Measurements from ENCODE around the gene SMYD1. TPM values are rescaled to one million over a fixed set of nuclear protein-coding genes. Genes with fewer than 3 reads are reported as not detected.

The SMYD1 gene
- total RNA-seq, 4 donors from 2014 or later: not detected

DNA sequence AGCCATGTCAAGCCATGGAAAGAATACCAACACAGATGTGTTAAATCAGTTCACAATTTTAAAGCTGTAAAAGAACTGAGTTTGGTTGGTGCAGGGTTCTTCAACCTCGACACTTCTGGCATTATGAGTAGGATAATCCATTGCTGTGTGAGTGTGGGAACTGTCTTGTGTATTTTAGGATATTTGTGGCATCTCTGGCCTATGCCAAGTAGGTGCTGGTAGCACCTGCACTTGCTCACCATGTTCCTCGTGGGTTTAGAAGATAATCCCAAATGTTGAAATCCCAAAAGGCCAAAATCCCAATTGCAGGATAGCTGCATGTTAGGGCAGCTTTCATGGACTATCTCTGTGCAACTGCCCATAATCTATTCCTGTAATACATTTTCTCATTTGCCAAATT is 15.8 kb upstream of the SMYD1 start:
- H3K4me1 ChIP-seq: peaks cover 38% of the 10 kb centered on the region
- no peak overlapping the region for H3K4me3 ChIP-seq
- H3K36me3 ChIP-seq: no peaks in the 10 kb centered on the region
- WGBS: 80% methylated on average over 2 of the region's 2 CpGs
- TF ChIP-seq EP300 (IDR thresholded peaks at IDR 0.05) (no peak), POLR2A (IDR thresholded peaks at IDR 0.05) (no peak), POLR2AphosphoS5 (IDR thresholded peaks at IDR 0.05) (no peak)
- TF ChIP-seq, protein P1, sequence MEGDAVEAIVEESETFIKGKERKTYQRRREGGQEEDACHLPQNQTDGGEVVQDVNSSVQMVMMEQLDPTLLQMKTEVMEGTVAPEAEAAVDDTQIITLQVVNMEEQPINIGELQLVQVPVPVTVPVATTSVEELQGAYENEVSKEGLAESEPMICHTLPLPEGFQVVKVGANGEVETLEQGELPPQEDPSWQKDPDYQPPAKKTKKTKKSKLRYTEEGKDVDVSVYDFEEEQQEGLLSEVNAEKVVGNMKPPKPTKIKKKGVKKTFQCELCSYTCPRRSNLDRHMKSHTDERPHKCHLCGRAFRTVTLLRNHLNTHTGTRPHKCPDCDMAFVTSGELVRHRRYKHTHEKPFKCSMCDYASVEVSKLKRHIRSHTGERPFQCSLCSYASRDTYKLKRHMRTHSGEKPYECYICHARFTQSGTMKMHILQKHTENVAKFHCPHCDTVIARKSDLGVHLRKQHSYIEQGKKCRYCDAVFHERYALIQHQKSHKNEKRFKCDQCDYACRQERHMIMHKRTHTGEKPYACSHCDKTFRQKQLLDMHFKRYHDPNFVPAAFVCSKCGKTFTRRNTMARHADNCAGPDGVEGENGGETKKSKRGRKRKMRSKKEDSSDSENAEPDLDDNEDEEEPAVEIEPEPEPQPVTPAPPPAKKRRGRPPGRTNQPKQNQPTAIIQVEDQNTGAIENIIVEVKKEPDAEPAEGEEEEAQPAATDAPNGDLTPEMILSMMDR (IDR thresholded peaks at IDR 0.05): no peak
- H3K27me3 ChIP-seq: no peaks in the 10 kb centered on the region
- H3K9me3 ChIP-seq: no peaks in the 10 kb centered on the region
- no peak for DNase-seq (ENCODE audit: low spot score in 2 of 2)
- no peak overlapping the region for H3K27ac ChIP-seq

DNA sequence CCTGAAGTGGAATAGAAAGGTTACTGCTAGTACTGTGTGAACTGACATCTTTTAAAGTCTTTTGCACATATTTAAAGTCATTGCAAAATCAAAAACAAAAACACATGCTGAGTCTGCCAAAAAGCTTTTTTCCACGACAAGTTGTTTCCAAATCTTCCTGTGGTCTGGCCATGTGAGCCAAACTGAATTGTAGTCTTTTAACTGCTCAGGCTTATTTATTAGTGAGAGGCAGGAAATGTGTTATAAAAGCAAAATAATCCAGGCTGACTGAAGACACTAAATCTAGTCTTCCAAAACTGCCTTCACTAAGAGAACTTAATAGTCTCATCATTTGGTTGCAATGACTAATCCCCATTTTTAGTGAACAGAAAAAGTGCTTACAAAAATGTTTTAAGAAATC is 14.3 kb upstream of the SMYD1 start:
- no peaks in the 10 kb centered on the region for H3K27me3 ChIP-seq
- peak overlapping the region; percentile 45 for H3K27ac ChIP-seq
- DNase-seq (ENCODE audit: low spot score in 2 of 2): no peak
- WGBS: 3% methylated on average over 1 of the region's 1 CpG
- peaks cover 38% of the 10 kb centered on the region for H3K4me1 ChIP-seq
- no peak overlapping the region for H3K4me3 ChIP-seq
- TF ChIP-seq, protein P1 (IDR thresholded peaks at IDR 0.05): no peak
- TF ChIP-seq POLR2A (IDR thresholded peaks at IDR 0.05) (no peak), POLR2AphosphoS5 (IDR thresholded peaks at IDR 0.05) (no peak), EP300 (IDR thresholded peaks at IDR 0.05) (no peak)
- no peaks in the 10 kb centered on the region for H3K9me3 ChIP-seq
- no peaks in the 10 kb centered on the region for H3K36me3 ChIP-seq

DNA sequence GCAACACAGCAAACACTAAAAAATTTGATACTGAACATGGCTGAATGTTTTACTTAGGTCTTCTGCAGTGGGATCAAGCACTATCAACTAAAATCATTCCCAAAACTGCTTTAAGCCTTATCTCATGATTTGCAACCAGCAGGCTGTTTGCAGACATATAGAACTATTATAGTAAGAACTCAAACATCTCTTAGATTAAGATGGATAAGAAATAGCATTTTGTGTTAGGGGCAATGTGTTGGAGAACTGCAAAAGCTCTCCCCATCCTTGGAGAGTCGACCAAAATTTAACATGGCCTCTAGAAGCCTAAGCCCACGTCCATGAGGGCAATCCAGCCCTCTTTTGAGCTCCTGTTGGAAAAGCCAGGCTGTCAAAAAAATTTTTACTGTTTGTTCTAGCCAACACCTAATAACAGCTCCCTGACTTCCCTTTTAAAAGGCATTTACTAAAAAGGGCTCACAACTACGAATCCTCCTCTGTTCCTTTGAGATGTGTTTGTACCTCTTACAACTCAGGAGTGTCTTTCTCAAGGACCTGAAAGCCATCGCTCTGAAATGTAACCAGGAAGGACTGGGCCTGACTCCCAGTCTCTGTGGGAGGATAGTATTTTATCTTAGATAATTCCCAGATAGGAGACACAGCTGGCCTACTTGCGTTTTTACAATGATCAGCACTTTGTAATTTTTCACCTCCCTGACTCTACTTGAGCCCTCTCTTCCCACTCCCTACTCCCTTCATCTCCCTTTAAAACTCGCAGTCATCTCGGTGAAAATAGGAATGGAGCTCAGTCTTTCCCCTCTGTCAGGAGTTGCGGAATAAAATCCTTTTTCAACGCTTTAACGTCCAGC is 13.5 kb upstream of the SMYD1 start:
- DNase-seq (ENCODE audit: low spot score in 2 of 2): no peak
- no peaks in the 10 kb centered on the region for H3K27me3 ChIP-seq
- H3K9me3 ChIP-seq: no peaks in the 10 kb centered on the region
- H3K27ac ChIP-seq: peak overlapping the region; percentile 94
- peak overlapping the region; percentile 58 for H3K4me3 ChIP-seq
- no peaks in the 10 kb centered on the region for H3K36me3 ChIP-seq
- no peak for TF ChIP-seq POLR2AphosphoS5 (IDR thresholded peaks at IDR 0.05)
- no peak for TF ChIP-seq EP300 (IDR thresholded peaks at IDR 0.05)
- no peak for TF ChIP-seq POLR2A (IDR thresholded peaks at IDR 0.05)
- TF ChIP-seq, protein P1 (IDR thresholded peaks at IDR 0.05): no peak
- H3K4me1 ChIP-seq: peaks cover 38% of the 10 kb centered on the region
- 47% methylated on average over 10 of the region's 10 CpGs for WGBS

DNA sequence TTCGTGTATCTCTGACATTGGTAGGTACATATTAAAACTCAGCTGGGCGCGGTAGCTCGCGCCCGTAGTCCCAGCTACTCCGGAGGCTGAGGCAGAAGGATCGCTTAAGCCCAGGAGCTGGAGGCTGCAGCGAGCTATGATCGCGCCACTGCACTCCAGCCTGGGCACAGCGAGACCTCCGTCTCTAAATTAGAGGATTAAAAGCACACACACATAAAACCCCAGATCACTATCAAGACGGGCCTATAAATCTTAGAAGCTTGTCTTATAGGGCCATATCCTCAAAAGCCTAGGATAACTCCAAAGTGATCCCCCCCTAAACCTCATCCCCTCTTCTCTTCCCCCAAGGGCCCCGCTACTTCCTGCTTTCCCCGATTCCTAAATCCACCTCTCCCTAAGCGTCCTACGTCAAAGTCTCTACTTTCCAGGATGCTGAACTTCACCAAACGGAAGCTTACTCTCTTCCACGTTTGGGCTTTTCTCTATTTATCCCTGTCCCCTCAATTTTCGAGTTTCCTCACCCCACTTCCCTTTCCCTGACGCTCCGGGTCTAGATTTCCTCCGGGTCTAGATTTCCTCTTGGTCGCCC is 12.7 kb upstream of the SMYD1 start:
- Histone ChIP-seq H3K27me3 (no peaks in the 10 kb centered on the region), H3K9me3 (no peaks in the 10 kb centered on the region), H3K27ac (peak overlapping the region; percentile 94), H3K36me3 (no peaks in the 10 kb centered on the region), H3K4me3 (peak overlapping the region; percentile 58), H3K4me1 (peaks cover 34% of the 10 kb centered on the region)
- no peak for TF ChIP-seq POLR2A (IDR thresholded peaks at IDR 0.05)
- TF ChIP-seq, protein P1 (IDR thresholded peaks at IDR 0.05): no peak
- TF ChIP-seq POLR2AphosphoS5 (IDR thresholded peaks at IDR 0.05): no peak
- 24% methylated on average over 25 of the region's 25 CpGs for WGBS
- no peak for DNase-seq (ENCODE audit: low spot score in 2 of 2)

DNA sequence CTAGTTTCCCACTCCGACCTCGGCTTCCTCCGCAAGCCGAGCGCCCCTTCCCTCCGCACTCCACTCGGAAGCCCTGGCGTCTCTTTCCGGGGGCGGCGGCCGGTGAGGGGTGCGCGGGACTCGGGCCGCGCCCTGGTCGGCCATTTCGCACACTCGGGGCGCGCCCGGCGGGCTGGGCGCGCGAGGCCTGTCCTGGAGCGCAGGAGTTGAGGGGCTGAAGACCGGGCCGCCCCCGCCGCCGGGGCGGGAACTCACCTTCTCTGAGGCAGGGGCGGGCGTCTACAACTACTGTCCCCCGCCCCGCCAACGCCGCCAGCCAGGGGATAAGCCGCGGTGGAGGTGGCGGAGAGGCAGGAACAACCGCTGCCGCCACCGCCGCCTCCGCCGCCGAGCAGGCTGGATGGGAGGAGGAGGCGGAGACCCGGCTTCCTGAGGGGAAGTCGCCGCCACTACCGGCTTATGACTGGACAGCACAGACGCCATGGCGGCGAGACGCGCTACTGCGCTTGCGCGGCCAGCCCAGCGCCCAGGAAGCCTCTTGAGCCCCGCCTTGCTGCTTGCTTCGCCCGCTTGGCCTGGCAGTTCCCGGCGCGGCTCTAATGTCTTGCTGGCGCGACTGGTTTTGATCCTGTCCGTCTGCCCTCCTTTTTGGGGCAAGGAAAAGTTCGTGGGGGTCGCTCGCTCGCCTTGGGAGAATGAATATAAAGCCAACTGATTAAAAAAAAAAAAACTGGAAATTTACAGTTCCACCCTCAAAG is 12.1 kb upstream of the SMYD1 start, which contains the start of gene KRCC1:
KRCC1 (minus strand) TSS at position 413 of the 758 bp plus-strand sequence. CDS start 27,220 bp downstream, outside the sequence.
- no peaks in the 10 kb centered on the region for H3K27me3 ChIP-seq
- H3K27ac ChIP-seq: peak within 1 kb of the TSS; percentile 94
- 0% methylated on average over 55 of the region's 77 CpGs for WGBS
- peak; percentile 83 to 96 for TF ChIP-seq POLR2A (IDR thresholded peaks at IDR 0.05)
- TF ChIP-seq, protein P1 (IDR thresholded peaks at IDR 0.05): no peak
- no peak for TF ChIP-seq EP300 (IDR thresholded peaks at IDR 0.05)
- TF ChIP-seq POLR2AphosphoS5 (IDR thresholded peaks at IDR 0.05): peak; percentile 24 to 93 (median 74)
- H3K4me1 ChIP-seq: peaks cover 30% of the 10 kb centered on the region
- DNase-seq (ENCODE audit: low spot score in 2 of 2): peak; percentile 96
- peak within 1 kb of the TSS; percentile 58 for H3K4me3 ChIP-seq
- no peaks in the 10 kb centered on the region for H3K36me3 ChIP-seq
- no peaks in the 10 kb centered on the region for H3K9me3 ChIP-seq
